ENCODE data around the gene ZBTB6. TPM values are rescaled to one million over a fixed set of nuclear protein-coding genes. Genes with fewer than 3 reads are reported as not detected.

Gene ZBTB6
- total RNA-seq, 2 donors from 2014 or later = 3.3 to 5.7 TPM

GRCh38 chr9:122944960-122945888, 32.1 kb upstream of the ZBTB6 start:
- H3K36me3 ChIP-seq (replicated peaks in 1 of 2; ENCODE audit: insufficient read depth in 1 of 2, low read depth in 2 of 2) = no peaks in the 10 kb centered on the region
- H3K4me1 ChIP-seq = peaks cover 46% of the 10 kb centered on the region
- DNase-seq = no peak
- no peaks in the 10 kb centered on the region for H3K27me3 ChIP-seq
- H3K9me3 ChIP-seq = no peaks in the 10 kb centered on the region
- no peak overlapping the region for H3K27ac ChIP-seq
- TF ChIP-seq POLR2A (IDR thresholded peaks at IDR 0.05) (no peak), CTCF (IDR thresholded peaks at IDR 0.05) (no peak)
- WGBS, 2 donors = 67 to 77% methylated on average over 4 of the region's 4 CpGs
- H3K4me3 ChIP-seq = no peak overlapping the region
- intact Hi-C loops (cut with DNase I) = no loop called here
- no peak for ATAC-seq

- Histone ChIP-seq H3K27me3 (no peaks in the 10 kb centered on the region), H3K4me3 (peak overlapping the region; percentile 71 to 84), H3K9me3 (no peaks in the 10 kb centered on the region), H3K27ac (peak overlapping the region; percentile 92 to 95 (median 94)), H3K4me1 (peaks cover 37% of the 10 kb centered on the region), H3K36me3 (replicated peaks in 1 of 2; ENCODE audit: insufficient read depth in 1 of 2, low read depth in 2 of 2) (no peaks in the 10 kb centered on the region)
- ATAC-seq (no peak), DNase-seq (peak in 1 of 4 donors; percentile 11)
- intact Hi-C loops (cut with DNase I) = no loop called here
- no peak for TF ChIP-seq CTCF (IDR thresholded peaks at IDR 0.05)
- TF ChIP-seq POLR2A (IDR thresholded peaks at IDR 0.05) = no peak
- whole genome bisulfite sequencing, 2 donors = 4 to 5% methylated on average over 17 of the region's 17 CpGs
These were observed 28.6 kb upstream of the ZBTB6 start for GRCh38 chr9:122941582-122942234.

- Histone ChIP-seq H3K4me3 (peak within 1 kb of the TSS; percentile 71 to 84), H3K36me3 (replicated peaks in 1 of 2; ENCODE audit: insufficient read depth in 1 of 2, low read depth in 2 of 2) (no peaks in the 10 kb centered on the region), H3K27me3 (no peaks in the 10 kb centered on the region), H3K4me1 (peaks cover 30% of the 10 kb centered on the region), H3K9me3 (no peaks in the 10 kb centered on the region), H3K27ac (peak within 1 kb of the TSS; percentile 92 to 95 (median 94))
- peak; percentile 74 to 94 (median 91) for TF ChIP-seq POLR2A (IDR thresholded peaks at IDR 0.05)
- TF ChIP-seq CTCF (IDR thresholded peaks at IDR 0.05) = no peak
- intact Hi-C loops (cut with DNase I) = no loop called here
- DNase-seq (peak; percentile 100), ATAC-seq (peak; percentile 98)
- 0% methylated on average over 27 to 54 of the region's 54 CpGs for WGBS, 2 donors
These were observed 27.8 kb upstream of the ZBTB6 start, which contains the start of gene RABGAP1 for GRCh38 chr9:122940749-122941581. Gene RABGAP1, plus strand, starts transcription at chr9:122941020. Its CDS starts 16,040 bp downstream, at chr9:122957060.

GRCh38 chr9:122940454-122940748, 27.3 kb upstream of the ZBTB6 start:
- ATAC-seq = no peak
- DNase-seq = no peak
- peaks cover 24% of the 10 kb centered on the region for H3K4me1 ChIP-seq
- H3K9me3 ChIP-seq = no peaks in the 10 kb centered on the region
- H3K27me3 ChIP-seq = no peaks in the 10 kb centered on the region
- 29 to 68% methylated on average over 3 to 6 of the region's 6 CpGs for WGBS, 2 donors
- no peak overlapping the region for H3K4me3 ChIP-seq
- H3K36me3 ChIP-seq (replicated peaks in 1 of 2; ENCODE audit: insufficient read depth in 1 of 2, low read depth in 2 of 2) = no peaks in the 10 kb centered on the region
- H3K27ac ChIP-seq = peak overlapping the region in 2 of 4 donors; percentile 92 to 94
- intact Hi-C loops (cut with DNase I) = no loop called here
- TF ChIP-seq POLR2A (IDR thresholded peaks at IDR 0.05) (no peak), CTCF (IDR thresholded peaks at IDR 0.05) (no peak)
